ENCODE data around the gene C10orf105.

Gene C10orf105

GRCh38 chr10:71675295-71675970 is 44.1 kb downstream of the C10orf105 start:
- Histone ChIP-seq H3K9me2 (ENCODE audit: low read depth, low read length) (no peaks in the 10 kb centered on the region), H3K79me2 (ENCODE audit: insufficient read depth, low read length) (no peaks in the 10 kb centered on the region)
- TF ChIP-seq, protein P1, sequence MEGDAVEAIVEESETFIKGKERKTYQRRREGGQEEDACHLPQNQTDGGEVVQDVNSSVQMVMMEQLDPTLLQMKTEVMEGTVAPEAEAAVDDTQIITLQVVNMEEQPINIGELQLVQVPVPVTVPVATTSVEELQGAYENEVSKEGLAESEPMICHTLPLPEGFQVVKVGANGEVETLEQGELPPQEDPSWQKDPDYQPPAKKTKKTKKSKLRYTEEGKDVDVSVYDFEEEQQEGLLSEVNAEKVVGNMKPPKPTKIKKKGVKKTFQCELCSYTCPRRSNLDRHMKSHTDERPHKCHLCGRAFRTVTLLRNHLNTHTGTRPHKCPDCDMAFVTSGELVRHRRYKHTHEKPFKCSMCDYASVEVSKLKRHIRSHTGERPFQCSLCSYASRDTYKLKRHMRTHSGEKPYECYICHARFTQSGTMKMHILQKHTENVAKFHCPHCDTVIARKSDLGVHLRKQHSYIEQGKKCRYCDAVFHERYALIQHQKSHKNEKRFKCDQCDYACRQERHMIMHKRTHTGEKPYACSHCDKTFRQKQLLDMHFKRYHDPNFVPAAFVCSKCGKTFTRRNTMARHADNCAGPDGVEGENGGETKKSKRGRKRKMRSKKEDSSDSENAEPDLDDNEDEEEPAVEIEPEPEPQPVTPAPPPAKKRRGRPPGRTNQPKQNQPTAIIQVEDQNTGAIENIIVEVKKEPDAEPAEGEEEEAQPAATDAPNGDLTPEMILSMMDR (IDR thresholded peaks at IDR 0.05; ENCODE audit: low read length) = no peak
- TF ChIP-seq EZH2 (IDR thresholded peaks at IDR 0.05; ENCODE audit: borderline replicate concordance, low read length) = no peak

DNA sequence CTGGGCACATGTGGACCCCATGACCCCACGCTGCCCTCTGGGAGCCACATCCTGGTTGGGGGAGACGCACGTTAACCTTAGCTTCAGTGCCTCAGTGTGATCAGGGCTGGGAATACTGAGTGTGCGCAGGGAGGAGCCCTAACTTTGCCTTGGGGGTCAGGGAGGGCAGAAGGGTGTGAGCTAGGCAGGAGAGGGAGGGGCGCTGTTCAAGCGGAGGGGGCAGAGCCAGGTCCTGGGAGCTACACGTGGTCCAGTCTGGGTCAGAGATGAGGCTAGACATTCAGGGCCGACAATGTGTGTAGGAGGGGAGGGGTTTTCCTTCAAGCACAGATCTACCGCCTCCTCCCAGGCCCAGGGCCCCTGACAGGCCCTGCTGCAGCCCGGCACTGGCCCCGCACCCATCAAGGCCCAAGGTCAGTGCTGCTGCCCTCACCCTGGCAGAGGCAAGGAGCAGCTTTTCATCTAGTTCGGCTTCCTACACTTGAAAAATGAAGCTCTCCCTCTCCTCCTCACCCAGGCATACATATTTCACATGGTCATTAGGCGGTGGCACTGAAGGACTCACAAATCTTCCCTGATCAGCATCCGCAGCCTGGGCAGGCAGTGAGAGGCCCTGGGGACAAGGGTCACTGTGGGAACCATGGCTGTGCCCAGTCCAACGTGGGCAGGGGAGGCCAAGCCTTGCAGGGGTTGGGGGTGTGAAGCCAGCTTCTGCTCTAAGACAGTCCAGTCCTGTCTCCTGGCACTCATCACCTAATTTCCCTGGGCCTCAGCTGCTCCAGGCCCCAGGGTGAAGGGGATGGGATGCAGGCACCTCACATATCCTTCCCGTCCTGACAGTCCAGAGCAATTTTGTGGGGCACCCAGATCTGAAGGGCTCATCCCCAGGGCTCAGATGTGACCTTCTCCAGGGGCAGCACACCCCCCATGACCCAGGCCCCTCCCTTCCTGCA is 47.3 kb downstream of the C10orf105 start:
- Histone ChIP-seq H3K36me3 (ENCODE audit: insufficient read depth, low read length) (no peaks in the 10 kb centered on the region), H3K4me2 (ENCODE audit: low read length) (no peak overlapping the region), H3F3A (ENCODE audit: insufficient read depth, low read length) (no peaks in the 10 kb centered on the region), H3K4me1 (ENCODE audit: insufficient read depth, low read length, severe bottlenecking) (no peaks in the 10 kb centered on the region), H4K20me1 (ENCODE audit: insufficient read depth, low read length) (no peaks in the 10 kb centered on the region), H3K9me2 (ENCODE audit: low read depth, low read length) (no peaks in the 10 kb centered on the region), H3K9me3 (ENCODE audit: low read length) (no peaks in the 10 kb centered on the region), H3K27ac (ENCODE audit: low read depth, low read length, poor library complexity, severe bottlenecking) (no peak overlapping the region), H3K9ac (ENCODE audit: low read length) (no peak overlapping the region), H3K27me3 (ENCODE audit: insufficient read depth, low read length) (peaks cover 5% of the 10 kb centered on the region; the same call in 1 of the 2 replicates), H2AFZ (ENCODE audit: low read length) (no peak overlapping the region), H3K79me2 (ENCODE audit: insufficient read depth, low read length) (no peaks in the 10 kb centered on the region), H3K4me3 (ENCODE audit: low read depth, low read length, poor library complexity, severe bottlenecking) (no peak overlapping the region)
- TF ChIP-seq EZH2 (IDR thresholded peaks at IDR 0.05; ENCODE audit: borderline replicate concordance, low read length) = no peak
- TF ChIP-seq, protein P1 (IDR thresholded peaks at IDR 0.05; ENCODE audit: low read length) = no peak

More at GRCh38 chr10:71675295-71675970, 44.1 kb downstream of the C10orf105 start:
- Histone ChIP-seq H3K9ac (ENCODE audit: low read length) (no peak overlapping the region), H2AFZ (ENCODE audit: low read length) (no peak overlapping the region), H3K27me3 (ENCODE audit: insufficient read depth, low read length) (peaks cover 15% of the 10 kb centered on the region; the same call in 1 of the 2 replicates), H3K36me3 (ENCODE audit: insufficient read depth, low read length) (no peaks in the 10 kb centered on the region), H3K9me3 (ENCODE audit: low read length) (no peaks in the 10 kb centered on the region), H3K4me2 (ENCODE audit: low read length) (no peak overlapping the region), H3F3A (ENCODE audit: insufficient read depth, low read length) (no peaks in the 10 kb centered on the region), H3K4me3 (ENCODE audit: low read depth, low read length, poor library complexity, severe bottlenecking) (no peak overlapping the region), H3K27ac (ENCODE audit: low read depth, low read length, poor library complexity, severe bottlenecking) (no peak overlapping the region), H3K4me1 (ENCODE audit: insufficient read depth, low read length, severe bottlenecking) (no peaks in the 10 kb centered on the region), H4K20me1 (ENCODE audit: insufficient read depth, low read length) (no peaks in the 10 kb centered on the region)

- Histone ChIP-seq H3K4me2 (ENCODE audit: low read length) (no peak overlapping the region), H3F3A (ENCODE audit: insufficient read depth, low read length) (no peaks in the 10 kb centered on the region), H3K27me3 (ENCODE audit: insufficient read depth, low read length) (no peaks in the 10 kb centered on the region; the same call in 1 of the 2 replicates), H3K9me2 (ENCODE audit: low read depth, low read length) (no peaks in the 10 kb centered on the region), H3K9me3 (ENCODE audit: low read length) (no peaks in the 10 kb centered on the region), H3K36me3 (ENCODE audit: insufficient read depth, low read length) (no peaks in the 10 kb centered on the region), H3K4me3 (ENCODE audit: low read depth, low read length, poor library complexity, severe bottlenecking) (no peak overlapping the region), H4K20me1 (ENCODE audit: insufficient read depth, low read length) (no peaks in the 10 kb centered on the region), H3K79me2 (ENCODE audit: insufficient read depth, low read length) (no peaks in the 10 kb centered on the region), H2AFZ (ENCODE audit: low read length) (no peak overlapping the region), H3K9ac (ENCODE audit: low read length) (no peak overlapping the region), H3K4me1 (ENCODE audit: insufficient read depth, low read length, severe bottlenecking) (no peaks in the 10 kb centered on the region), H3K27ac (ENCODE audit: low read depth, low read length, poor library complexity, severe bottlenecking) (no peak overlapping the region)
- TF ChIP-seq EZH2 (IDR thresholded peaks at IDR 0.05; ENCODE audit: borderline replicate concordance, low read length) = no peak
- TF ChIP-seq, protein P1 (IDR thresholded peaks at IDR 0.05; ENCODE audit: low read length) = no peak
These were observed 52.2 kb downstream of the C10orf105 start for GRCh38 chr10:71667387-71667752.

Measured in OCI-LY1 (cell line).